SK-N-DZ (cell line): ENCODE results near the gene DUSP6.
"Not testable (repeated sequence)": the region's sequence is repeated elsewhere in the genome, so short reads cannot be mapped to it uniquely, and the experiment has no call there.

Experiments used
- DNase-seq: peaks from one replicate; pipeline ENCODE4 v3.0.0-alpha.2; 2015; ENCODE audit warnings: low spot score

Gene DUSP6

DNA sequence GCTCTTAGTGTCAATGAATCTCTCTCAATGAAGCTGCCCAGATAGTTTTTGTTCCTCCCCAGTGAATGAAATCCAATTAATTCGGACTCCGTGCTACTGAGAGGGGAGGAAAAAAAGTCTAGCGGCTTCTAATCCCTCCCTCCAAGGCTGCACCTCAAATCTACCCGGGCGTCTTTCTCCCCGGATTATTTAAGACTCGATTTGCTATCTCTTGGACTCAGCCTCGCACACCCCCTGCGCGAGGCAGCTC lies 134 bp downstream of the DUSP6 start:
- DNase-seq: no peak

DNA sequence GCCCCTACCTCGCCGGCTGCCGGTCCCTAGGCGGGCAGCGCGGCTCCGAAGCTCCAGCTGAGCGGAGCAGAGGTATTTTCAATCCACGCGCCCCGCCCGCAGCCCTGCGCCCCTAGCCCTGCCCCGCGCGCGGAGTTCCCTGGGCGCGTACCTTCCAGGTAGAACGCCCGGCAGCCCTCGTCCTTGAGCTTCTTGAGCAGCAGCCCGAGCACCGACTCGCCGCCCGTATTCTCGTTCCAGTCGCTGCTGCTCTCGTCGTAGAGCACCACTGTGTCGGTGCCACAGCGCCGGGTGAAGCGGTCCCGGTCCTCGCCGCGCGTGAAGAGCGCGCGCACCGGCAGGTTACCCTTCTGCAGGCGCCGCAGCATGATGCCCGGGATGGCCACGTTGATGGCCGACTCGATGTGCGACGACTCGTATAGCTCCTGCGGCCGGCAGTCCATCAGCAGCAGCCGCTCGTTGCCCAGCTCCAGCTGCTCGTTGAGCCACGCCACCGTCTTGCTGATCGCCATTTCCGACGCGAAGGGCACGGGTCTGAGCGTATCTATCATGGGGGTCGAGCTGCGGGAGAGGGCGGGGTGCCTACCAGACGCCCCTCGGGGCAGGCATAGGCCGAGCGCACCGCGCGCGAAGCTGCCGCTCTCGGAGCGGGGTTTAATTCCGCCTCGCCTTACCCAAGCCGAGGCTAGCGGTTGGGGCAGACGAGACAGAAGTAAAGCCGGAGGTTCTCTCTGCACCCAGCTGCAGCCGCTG lies 636 bp downstream of the DUSP6 start:
- peak; percentile 37 for DNase-seq

DNA sequence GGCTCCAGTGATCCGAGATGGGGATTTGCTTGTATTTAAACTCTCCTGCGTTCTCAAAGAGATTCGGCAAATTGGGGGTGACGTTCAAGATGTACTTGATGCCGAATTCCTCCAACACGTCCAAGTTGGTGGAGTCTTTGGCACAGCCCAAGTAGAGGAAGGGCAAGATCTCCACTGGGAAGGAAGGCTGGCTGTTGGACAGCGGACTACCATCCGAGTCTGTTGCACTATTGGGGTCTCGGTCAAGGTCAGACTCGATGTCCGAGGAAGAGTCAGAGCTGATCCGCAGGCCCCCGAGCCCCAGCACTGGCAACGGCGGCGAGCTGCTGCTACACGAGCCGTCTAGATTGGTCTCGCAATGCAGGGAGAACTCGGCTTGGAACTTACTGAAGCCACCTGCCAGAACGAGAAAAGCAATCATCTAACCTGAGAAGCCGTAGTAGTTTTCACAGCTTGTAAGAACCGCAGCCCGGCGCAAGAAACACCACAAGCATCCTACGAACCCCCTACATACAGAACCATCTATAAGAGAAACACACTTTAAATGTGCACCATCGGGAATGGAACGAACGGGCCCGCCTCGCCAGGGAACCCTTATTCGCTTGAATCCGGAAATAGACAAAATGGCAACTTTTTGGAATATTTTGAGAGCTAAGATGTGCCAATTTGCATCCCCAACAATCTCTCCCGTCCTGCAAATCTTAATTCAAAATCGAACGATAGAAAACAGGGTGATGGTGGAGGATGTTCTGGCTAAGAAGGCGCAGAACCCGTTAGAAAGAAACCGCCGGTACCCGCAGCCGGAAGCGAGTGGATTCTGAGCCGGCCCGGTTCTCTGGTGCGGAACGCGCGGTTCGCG lies 1.4 kb downstream of the DUSP6 start:
- no peak for DNase-seq

DNA sequence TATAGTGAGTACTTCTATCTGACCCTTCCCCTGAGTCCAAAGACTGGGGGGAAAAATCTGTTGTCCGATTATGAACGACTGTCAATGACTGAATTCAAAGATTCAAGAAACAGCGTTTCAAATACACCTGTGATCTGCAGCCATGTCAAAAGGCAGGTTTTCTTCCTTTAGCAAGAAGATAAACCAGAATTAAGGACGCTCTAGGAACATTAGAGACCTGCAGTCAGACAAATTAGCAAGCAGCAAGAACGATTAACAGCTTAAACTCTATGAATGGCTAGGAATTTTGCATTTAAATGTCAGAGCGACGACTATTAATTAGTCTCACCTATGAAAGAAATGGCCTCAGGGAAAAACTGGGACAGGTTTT lies 2.1 kb downstream of the DUSP6 start:
- no peak for DNase-seq

- DNase-seq: no peak
These were observed 2.5 kb downstream of the DUSP6 start for GRCh38 chr12:89349814-89350213.

- DNase-seq: no peak
These were observed 3.2 kb downstream of the DUSP6 start for GRCh38 chr12:89348894-89349699.

- DNase-seq: no peak
These were observed 4.9 kb downstream of the DUSP6 start for GRCh38 chr12:89347325-89347829.

DNA sequence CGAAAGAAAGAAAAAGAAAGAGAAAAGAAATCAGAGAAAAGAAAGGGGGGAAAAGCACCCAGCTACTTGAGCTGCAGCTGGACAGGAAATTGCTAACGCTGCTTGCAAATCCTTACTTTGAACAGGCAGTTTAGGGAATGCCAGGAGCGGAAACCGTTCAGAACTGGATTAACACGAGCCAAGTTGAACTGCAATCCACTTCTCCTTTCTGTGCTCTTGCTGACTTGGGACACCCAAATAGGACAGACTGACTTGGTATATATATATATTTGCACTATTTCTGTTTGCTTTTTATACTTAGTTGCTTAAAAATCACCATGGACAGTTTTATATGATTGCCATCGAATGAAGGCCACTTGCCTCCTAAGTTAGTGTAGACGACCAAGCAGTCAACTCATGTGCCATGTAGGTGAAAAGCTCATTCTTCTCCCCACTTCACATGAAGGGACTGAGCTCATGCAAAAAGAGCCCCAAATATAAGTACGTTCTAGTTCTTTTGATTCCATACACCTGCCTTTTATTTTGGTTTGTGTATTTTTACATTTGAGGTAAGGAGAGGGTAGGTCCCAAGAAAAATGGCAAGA lies 5.5 kb downstream of the DUSP6 start:
- DNase-seq: no peak

GRCh38 chr12:89345830-89346740 lies 6.2 kb downstream of the DUSP6 start:
- DNase-seq: no peak

- no peak for DNase-seq
These were observed 6.9 kb downstream of the DUSP6 start for GRCh38 chr12:89345376-89345775.

DNA sequence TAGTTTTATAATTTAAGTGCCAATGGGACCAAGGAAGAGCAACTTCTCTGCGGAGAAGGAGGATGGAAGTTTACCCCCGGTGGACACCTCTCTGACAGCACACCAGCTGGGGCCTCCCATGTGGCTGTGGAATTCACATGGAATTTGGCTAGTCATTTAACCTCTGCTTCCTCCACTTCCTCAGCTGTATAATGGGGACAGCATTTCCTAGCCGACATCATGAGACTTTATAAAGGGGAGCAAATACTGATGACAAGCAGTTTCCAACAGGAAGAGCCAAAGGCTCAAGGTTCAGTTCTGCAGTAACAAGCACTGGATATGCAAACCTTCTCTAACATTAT lies 7.5 kb downstream of the DUSP6 start:
- DNase-seq: no peak

- DNase-seq: no peak
These were observed 8.0 kb downstream of the DUSP6 start for GRCh38 chr12:89344043-89344861.

GRCh38 chr12:89343127-89343526 lies 9.2 kb downstream of the DUSP6 start:
- DNase-seq: no peak

DNA sequence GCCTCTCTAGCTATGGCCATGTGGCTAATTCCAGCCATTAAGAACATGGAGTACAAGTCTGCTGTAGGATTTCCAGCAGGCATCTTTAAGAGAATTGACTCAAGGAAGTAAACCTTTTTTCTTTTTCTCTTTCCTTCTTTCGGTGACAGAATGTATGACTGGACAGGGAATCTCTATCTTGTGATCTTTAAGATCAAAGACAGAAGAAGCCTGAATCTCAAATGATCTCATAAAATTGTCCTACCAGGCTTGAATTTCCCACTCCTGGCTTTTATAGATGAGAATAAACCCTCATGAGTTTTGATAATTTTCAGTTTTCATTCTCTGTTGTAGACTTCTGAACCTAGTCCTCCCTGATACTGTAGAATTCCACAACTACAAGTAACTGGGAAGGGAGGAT lies 11.4 kb downstream of the DUSP6 start:
- no peak for DNase-seq

- DNase-seq: no peak
These were observed 12.8 kb downstream of the DUSP6 start for GRCh38 chr12:89339526-89339925.

GRCh38 chr12:89337136-89337535 lies 15.2 kb downstream of the DUSP6 start:
- not testable (repeated sequence) for DNase-seq

- DNase-seq: no peak
These were observed 16.7 kb downstream of the DUSP6 start for GRCh38 chr12:89335452-89336244.

GRCh38 chr12:89334548-89335169 lies 17.6 kb downstream of the DUSP6 start:
- DNase-seq: no peak
